Stimulated activated CD4-positive, alpha-beta T cell treated with anti-CD3 and anti-CD28 coated beads, TNF-alpha, amount 100 ng/mL, for 48 hours (primary cell): Measurements from ENCODE around the gene PRSS12.
A peak's percentile ranks its signal among the peaks of the same experiment; 100 is the strongest.
"Not testable (repeated sequence)": the region's sequence is repeated elsewhere in the genome, so short reads cannot be mapped to it uniquely, and the experiment has no call there.

Source experiments
- DNase-seq, 3 donors: peaks; one replicate each; pipeline ENCODE4 v3.0.0-alpha.2; 2020; ENCODE audit warnings: low read depth in 3 of 3

The PRSS12 gene, protein sequence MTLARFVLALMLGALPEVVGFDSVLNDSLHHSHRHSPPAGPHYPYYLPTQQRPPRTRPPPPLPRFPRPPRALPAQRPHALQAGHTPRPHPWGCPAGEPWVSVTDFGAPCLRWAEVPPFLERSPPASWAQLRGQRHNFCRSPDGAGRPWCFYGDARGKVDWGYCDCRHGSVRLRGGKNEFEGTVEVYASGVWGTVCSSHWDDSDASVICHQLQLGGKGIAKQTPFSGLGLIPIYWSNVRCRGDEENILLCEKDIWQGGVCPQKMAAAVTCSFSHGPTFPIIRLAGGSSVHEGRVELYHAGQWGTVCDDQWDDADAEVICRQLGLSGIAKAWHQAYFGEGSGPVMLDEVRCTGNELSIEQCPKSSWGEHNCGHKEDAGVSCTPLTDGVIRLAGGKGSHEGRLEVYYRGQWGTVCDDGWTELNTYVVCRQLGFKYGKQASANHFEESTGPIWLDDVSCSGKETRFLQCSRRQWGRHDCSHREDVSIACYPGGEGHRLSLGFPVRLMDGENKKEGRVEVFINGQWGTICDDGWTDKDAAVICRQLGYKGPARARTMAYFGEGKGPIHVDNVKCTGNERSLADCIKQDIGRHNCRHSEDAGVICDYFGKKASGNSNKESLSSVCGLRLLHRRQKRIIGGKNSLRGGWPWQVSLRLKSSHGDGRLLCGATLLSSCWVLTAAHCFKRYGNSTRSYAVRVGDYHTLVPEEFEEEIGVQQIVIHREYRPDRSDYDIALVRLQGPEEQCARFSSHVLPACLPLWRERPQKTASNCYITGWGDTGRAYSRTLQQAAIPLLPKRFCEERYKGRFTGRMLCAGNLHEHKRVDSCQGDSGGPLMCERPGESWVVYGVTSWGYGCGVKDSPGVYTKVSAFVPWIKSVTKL

DNA sequence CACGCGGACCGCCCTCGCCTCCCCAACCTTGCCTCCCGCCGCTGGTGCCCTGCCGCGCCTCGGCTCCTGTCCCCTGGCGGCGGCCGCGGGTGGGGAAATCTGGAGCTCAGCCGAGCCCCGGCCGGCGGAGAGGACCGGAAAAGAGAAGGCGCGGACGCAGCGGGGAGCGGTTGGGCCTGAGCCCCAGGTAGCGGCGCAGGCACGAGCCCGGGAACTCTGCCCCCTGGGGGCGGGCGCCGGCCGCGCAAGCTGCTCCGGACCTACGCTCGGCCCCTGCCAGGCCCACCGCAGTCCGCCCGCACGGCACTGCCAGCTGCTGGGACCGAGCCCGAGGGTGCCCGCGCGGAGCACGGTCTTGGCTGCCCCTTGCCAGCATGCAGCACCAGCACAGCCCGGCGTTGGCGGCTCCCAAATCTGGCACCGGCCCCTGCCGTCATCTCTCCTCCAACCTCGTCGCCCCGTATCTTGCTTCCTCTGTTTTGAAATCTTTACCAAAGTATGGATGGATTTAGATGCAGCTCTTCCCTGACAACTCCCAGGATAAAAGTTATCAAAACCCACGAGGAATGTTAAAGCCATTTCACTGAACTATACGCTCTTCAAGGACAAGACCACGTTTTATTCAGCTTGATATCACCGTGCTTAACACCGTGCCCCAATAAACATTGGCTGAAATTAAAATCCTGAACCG, at the start of gene PRSS12:
Gene PRSS12, minus strand, starts transcription at position 161 of the 691 bp plus-strand sequence. CDS start 283 bp downstream, outside the sequence.
- peak; percentile 32 to 56 (median 36) for DNase-seq

DNA sequence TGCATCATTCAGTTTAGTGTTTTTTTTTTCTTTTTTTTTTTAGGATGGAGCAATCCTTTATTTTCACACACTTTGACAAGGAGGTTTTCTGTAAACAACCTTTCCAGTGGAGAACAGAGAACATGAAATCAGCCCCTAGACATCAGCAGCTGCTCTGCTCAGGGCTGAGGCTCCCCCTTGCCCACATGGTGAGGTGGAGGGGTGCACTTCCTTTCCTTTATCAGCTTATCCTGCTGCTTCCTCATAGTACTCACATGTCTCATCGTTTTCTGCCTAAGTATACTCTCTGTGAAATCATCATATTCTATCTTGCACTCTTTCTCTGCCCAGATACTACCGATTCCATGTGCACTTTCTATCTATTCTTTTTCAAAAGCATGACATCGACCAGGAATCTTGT, 47.6 kb upstream of the PRSS12 start:
- DNase-seq = no peak

DNA sequence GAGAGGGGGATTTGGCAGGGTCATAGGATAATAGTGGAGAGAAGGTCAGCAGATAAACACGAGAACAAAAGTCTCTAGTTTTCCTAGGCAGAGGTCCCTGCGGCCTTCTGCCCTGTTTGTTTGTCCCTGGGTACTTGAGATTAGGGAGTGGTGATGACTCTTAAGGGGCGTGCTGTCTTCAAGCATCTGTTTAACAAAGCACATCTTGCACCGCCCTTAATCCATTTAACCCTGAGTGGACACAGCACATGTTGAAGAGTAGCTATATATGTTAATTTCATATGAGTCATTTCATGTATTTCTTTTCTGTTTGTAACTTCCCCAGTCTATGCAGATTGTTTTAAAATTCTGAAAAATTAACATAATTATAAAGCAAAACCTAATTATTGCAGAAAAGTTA, 47.1 kb upstream of the PRSS12 start:
- DNase-seq = not testable (repeated sequence)

DNA sequence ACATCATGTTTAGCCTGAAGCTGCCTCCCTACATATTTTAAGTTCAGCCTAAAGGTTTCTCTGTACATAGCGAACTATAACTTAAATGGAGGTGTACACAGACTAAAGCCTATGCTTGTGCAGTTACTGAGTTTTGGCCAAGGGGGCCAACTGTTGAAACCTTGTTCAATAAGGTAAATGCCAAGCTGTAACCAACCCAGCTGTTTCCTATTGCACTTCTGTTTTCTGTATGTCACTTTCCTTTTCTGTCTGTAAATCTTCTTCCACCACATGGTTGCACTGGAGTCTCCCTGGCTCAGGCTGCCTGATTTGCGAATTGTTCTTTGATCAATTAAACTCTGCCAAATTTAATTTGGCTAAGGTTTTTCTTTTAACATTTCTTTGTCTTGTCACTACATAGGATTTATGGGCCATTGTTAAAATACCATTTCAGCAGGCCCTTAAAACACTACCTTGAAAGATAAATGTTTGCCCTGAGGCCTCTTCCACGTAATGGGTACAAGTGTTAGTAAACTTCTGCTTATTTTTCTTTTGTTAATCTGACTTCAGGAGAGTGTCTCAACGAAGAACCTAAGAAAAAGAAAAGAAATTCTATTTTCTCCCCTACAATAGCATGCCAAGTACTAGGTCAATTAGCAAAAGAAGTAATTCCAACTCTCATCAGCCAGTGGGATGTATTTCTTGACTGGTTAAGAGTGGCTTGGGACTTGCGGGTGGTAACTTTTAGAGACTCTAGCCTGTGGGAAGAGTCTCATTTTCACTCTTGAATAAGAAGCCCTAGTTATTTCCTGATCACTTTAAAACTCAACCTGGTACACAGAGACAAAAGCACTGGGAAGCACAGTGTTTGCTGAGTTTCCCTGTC, 45.7 kb upstream of the PRSS12 start:
- DNase-seq = no peak

DNA sequence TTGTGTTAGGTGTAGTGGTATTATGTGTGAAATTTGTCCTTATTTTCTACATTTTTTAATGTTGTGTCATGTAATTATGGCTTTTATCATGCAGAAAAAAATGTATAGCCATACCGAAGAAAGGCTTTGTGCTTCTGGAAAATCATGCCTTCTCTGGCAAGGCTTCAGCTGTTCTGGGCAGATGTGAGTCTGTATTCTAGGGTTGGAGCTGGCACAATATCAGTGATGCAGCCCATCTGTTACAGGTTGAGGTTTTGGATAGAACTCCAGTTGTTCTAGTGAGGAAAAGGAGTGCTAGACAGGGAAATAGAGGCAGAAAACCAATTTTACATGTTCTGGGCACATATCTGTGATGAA, 44.8 kb upstream of the PRSS12 start:
- DNase-seq = no peak

DNA sequence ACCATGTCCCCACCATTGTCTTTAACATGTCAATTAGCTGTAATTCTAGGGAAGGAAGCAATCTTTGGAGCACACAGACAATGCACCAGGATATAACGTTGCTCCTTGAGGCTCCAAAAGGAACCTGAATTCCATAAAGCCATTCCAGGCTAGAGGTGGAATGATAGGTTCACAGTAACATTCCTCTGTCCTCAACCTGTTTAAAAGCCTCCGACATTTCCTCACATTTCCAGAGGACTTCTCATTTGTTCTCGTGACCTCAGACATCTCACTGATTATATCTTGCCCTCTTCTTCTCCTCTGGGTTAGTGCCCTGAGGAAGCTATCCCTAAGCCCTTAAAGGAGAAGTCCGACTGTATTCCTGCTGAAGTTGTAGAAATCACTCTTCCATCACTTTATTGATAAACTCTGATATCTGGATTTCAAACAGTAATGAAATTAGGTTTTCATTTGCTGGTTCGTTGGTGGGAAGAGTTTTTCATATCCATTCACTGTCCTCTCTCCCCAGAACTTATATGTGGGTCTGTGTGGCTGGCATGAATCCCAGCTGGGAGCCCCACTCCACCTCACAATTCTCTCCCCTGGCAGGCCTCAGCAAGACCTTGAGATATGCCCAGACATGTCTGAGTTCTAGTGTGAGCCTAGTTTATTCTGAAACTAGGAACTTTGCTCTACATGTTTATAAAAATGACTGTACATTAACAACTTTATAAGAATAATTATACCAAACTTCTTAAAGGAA, 44.2 kb upstream of the PRSS12 start:
- DNase-seq = no peak

DNA sequence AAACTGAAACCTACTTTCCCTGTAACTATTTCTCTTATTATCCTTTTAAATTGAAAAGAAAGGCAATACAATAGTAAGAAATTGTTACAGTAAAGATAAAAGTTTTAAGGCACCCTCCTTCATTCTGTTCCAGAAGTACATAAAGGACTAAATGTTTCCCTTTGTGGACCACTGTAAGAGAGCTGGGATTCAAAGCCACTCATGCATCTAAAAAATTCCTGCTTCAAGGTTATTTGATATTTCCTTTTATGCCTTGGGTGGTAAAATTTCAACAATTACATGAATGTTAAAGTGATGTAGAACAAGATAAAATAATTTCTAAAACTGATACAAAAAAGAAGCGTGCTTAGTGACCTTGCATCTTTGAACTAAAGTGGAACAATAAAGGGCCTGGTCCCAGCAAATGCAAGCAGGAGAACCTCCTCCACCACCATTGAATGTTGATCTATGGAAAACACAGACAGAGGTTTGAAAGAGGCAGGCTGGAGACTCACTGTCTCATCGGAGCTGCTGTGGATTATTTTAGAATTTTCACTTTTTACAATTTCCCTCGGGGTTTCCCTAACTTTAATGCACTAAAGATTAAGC, 42.3 kb upstream of the PRSS12 start:
- DNase-seq = no peak

DNA sequence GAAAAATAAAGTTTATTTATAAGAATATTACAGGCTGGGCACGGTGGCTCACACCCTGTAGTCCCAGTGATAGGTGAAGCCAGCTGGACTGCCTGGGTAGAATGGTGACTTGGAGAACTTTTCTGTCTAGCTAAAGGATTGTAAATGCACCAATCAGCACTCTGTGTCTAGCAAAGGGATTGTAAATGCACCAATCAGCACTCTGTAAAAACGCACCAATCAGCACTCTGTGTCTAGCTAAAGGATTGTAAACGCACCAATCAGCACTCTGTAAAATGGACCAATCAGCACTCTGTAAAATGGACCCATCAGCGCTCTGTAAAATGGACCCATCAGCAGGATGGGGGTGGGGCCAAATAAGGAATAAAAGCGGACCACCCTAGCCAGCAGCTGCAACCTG, 39.7 kb upstream of the PRSS12 start:
- DNase-seq = not testable (repeated sequence)

DNA sequence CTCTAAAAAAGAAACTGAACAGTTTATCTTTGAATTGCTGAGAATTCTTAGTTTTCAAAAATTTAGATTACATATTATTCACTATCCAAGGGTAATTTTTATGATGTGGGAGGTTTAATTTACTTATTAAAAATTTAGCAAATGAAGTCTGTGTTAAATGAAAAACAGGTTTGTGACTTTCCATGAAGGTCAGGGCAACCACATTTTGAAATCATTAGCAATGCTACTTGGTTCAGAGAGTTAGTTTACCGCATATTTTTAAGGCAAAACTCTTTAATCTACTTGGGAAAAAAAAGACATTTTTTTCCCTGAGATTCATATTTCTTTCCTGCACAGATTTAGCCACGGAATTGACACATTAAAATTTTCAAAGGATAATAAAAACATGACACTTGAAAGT, 37.3 kb upstream of the PRSS12 start:
- no peak for DNase-seq

DNA sequence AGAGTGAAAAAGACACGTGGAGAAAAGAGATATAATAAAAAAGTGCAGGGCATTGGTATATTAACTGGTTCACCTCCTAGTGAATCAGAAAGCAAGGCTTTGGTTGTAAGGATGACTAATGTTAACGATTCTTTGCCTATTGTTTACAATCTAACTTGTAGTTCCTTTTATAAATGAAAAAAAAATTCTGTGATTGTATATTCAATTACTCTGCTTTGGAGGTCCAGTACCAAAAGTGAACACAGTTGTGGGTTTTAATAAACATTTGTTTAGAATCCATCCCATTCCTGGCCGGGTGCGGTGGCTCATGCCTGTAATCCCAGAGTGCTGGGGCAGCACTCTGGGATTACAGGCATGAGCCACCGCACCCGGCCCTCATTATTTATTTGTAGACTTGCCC, 36.9 kb upstream of the PRSS12 start:
- no peak for DNase-seq

DNA sequence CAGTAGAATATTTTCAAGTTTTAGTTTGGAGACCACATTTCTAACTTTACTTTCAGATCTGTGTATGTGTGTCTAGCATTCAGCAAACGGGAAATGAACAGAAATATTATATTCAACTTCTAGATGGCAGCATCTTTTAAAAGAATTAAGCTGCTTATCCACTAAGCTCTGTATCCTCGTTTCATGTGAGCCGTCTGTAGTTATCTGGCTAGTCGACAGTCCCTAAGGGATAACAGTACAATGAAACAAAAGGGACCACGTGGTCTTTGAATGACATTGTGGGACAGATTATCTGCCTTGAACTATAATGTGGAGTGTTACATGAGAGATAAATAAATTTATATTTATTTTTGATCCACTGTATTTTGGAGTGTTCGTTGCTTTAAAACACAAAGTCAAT, 35.8 kb upstream of the PRSS12 start:
- DNase-seq = no peak

DNA sequence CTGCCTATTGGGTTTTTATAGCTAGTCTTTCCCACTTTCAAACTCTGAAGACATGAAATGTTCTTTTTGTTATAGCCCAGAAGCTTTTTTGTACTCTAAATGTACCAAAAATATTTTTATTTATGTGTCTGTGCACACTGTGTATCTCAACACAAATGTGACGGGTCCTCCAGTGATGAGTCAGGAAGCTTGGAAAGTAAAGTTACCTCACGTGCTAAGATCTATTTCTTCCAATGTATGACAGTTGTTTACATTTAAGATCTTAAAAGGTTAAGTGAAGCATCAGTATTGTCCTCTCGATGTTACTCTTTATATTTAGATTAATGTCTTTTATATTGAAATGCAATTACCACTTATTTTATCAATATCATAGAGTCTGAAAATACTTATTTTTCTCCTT, 29.1 kb upstream of the PRSS12 start:
- no peak for DNase-seq

DNA sequence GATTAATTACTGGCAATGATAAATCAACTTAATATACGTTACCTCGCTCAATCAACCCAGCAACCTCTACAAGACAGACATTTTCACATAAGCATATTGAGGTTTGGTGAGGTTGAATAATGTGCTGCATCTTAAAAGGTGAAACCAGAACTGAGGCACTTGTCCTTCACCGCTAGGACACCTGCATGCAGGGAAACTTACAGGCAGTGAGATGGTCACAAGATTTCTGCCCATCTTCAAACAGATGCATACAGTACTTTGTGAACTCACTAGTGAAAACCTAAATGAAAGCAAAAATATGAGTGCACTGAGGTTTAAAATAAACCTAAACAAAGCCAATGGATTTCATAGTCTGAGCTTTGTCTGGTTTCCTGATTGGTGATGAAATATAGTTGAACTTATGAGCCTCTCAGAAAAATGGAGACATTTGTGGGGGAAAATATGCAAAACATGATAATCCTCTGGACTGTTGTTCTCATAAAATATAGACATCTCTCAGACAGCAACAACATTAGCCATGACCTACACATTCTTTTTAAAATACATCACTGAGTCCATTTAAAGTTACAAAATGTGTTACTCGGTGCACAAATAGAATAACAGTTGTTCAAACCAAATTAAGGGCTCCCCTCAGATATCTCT, 20.9 kb upstream of the PRSS12 start:
- DNase-seq = no peak

DNA sequence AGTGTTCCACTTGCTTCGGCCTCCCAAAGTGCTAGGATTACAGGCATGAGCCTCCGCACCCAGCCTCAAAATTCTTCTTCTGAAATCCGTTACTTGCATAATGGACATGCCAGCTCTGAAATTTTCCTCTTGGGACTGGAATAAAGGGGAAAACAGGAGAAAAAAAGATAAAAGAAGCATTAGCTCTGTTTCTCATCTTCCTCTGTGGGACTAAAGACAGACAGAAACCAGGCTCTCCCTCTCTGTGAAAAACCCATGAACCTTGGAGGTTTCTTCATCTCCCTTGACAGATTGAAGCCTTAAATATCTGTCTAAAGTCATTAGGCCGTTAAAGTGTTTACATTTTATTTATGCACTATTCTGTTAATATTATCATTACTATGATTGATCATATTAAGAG, 19.4 kb upstream of the PRSS12 start:
- DNase-seq = no peak

DNA sequence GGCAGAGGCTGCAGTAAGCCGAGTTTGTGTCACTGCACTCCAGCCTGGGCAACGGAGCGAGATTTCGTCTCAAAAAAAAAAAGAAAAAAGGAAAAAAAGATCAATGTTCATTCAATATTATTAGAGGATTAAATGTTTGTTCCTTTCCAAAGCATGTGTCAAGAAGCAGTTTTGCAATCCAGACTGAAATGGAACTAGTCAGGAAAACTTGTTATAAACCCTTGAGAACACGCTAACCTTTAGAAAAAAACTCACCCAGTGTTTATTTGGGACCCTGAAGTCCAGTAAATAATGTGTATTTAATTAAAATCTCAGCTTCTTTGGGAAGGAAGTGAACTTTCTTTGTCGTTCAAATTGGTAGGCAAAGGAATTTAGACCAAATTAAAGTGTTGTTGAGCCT, 16.4 kb upstream of the PRSS12 start:
- DNase-seq = no peak

DNA sequence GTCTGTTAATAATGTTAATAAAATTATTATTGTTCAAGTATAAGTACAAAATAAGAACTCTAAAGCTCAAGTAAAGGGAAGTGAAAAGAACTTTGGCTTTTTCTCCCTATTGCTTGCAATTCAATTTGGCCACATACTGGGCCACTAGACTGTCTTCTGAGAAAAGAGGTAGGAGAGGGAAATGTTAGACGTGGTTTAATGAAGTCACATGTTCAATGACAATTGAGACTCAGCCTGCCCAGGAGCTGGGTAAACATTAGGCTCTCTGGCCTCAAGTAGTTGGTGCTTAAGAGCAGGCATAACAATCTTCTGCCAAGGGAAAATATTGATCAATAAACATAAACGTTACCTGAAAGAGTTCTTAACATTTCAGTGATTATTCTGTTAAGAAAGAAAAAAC, 15.1 kb upstream of the PRSS12 start:
- DNase-seq = no peak

DNA sequence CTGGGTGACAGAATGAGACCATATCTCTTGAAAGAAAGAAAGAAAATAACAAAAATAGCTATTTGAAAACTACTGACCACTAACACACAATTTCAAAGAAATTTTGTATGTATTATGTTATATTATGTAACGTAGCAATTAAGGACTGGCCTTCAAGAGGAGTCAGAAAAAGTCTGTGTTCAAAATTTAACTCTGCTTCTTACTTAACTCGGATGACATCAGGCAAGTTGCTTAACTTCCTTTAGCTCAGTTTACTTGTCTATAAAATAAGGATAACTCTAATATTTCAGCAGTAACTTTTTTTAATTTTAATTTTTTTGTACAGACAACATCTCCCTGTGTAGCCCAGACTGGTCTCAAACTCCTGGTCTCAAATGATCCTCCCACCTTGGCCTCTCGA, 14.6 kb upstream of the PRSS12 start:
- no peak for DNase-seq

DNA sequence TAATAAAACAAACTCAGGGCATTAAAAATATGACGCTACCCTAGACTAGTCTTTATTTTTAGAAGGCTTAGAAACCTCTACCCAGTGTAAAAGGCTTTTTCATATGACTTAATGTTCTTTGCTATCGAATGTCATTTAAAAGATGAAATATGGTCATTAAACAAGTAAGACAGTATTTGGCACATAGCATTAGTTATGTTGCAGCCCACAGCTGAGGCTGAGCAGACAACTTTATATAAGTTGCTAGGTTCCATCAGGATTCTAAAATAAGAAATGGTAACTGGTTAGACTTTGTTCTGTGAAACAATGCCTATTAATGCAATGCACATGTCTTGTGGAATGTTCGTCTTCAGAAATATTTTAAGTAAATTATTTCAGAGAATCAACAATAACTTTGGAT, 10.4 kb upstream of the PRSS12 start:
- no peak for DNase-seq

DNA sequence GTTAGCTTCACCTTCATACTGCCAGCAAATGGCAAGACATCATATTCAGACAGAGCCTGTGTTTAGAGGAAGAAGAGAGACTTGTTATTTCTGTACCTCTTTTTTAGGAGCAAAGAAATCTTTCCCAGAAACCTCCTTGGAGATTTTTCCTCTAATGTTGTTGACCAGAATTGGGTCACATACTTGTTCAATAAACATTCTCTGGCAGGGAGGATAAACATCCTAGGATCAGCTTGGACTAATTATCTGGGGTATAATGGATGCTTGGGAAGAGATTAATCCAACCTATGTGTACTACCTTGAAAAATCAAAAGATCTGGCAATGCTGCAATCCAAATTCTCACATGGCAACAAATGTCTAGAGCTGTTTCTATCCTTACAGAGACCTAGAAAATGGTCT, 8.4 kb upstream of the PRSS12 start:
- no peak for DNase-seq

DNA sequence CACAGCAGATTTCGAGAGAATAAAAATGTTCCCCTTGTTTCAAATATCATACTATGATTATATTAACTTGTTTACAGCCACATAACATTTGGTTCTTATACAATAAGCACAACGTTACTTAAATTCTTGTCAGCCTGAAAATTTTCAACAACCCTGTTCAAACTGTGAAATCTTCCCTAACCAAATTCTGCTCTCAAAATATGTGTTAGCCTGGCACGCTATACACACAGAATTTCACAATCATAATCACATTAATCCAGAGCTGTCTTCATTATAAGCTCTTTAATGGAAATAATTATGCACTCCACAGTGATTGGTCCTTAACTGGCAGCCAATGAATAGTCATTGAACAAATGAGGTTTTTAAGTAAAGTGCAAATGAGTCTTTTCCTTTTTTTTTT, 7.3 kb upstream of the PRSS12 start:
- no peak for DNase-seq
